Lung microvascular endothelial cell (primary cell): ENCODE results near the gene COL8A1. TPM values are rescaled to one million over a fixed set of nuclear protein-coding genes. Genes with fewer than 3 reads are reported as not detected.

Experiments used
- DNase-seq, 2 donors: peaks; one replicate each; pipeline versions ENCODE4 v3.0.0 to v3.0.0-alpha.2; 2010; ENCODE audit warnings: low read depth in 2 of 2
- total RNA-seq: library from RNA; depleted of rRNA; stranded (reverse); fragments of >200 nt; gene quantifications from 2 replicates; pipeline ENCODE4 v1.2.1, GENCODE V29; 2014

The COL8A1 gene
- total RNA-seq, 1 donor from 2014 or later: 1,223 TPM

GRCh38 chr3:99669879-99670555, 31.6 kb downstream of the COL8A1 start:
- DNase-seq: peak in 1 of 2 donors; percentile 55

GRCh38 chr3:99670556-99670950, 32.2 kb downstream of the COL8A1 start:
- peak; percentile 28 to 60 for DNase-seq

GRCh38 chr3:99674086-99674789, 35.8 kb downstream of the COL8A1 start:
- DNase-seq: peak; percentile 57 to 93

- DNase-seq: no peak
Observed at GRCh38 chr3:99678023-99678422, 39.6 kb downstream of the COL8A1 start.

GRCh38 chr3:99678896-99679295, 40.5 kb downstream of the COL8A1 start:
- no peak for DNase-seq

- DNase-seq: no peak
Observed at GRCh38 chr3:99681512-99681911, 43.1 kb downstream of the COL8A1 start.

- DNase-seq: no peak
Observed at GRCh38 chr3:99681976-99682375, 43.6 kb downstream of the COL8A1 start.

GRCh38 chr3:99683465-99683864, 45.1 kb downstream of the COL8A1 start:
- no peak for DNase-seq

GRCh38 chr3:99683876-99684275, 45.5 kb downstream of the COL8A1 start:
- DNase-seq: no peak

- DNase-seq: no peak
Observed at GRCh38 chr3:99684644-99685043, 46.2 kb downstream of the COL8A1 start.

- no peak for DNase-seq
Observed at GRCh38 chr3:99686469-99686868, 48.1 kb downstream of the COL8A1 start.

- DNase-seq: peak; percentile 79 to 84
Observed at GRCh38 chr3:99686955-99687612, 48.7 kb downstream of the COL8A1 start.

GRCh38 chr3:99690761-99691369, 52.5 kb downstream of the COL8A1 start:
- DNase-seq: peak in 1 of 2 donors; percentile 49

- DNase-seq: no peak
Observed at GRCh38 chr3:99693636-99694035, 55.2 kb downstream of the COL8A1 start.

- no peak for DNase-seq
Observed at GRCh38 chr3:99696497-99696896, 58.1 kb downstream of the COL8A1 start.

- no peak for DNase-seq
Observed at GRCh38 chr3:99697250-99697649, 58.9 kb downstream of the COL8A1 start.

- no peak for DNase-seq
Observed at GRCh38 chr3:99698932-99699331, 60.5 kb downstream of the COL8A1 start.

- peak in 1 of 2 donors; percentile 65 for DNase-seq
Observed at GRCh38 chr3:99699841-99700240, 61.4 kb downstream of the COL8A1 start.

- peak in 1 of 2 donors; percentile 34 for DNase-seq
Observed at GRCh38 chr3:99700631-99701268, 62.4 kb downstream of the COL8A1 start.

- DNase-seq: no peak
Observed at GRCh38 chr3:99702953-99703943, 64.9 kb downstream of the COL8A1 start.
